GM06990 (cell line): ENCODE measurements around the gene BLTP2.

Source experiments
- DNase-seq: peaks from one replicate; pipeline ENCODE4 v3.0.0-alpha.2; 2011; ENCODE audit not compliant: insufficient read length; ENCODE audit errors: extremely low read depth
- H3K27me3 ChIP-seq: replicated peaks from 2 replicates; pipeline ENCODE4 v1.6.0; 2011; ENCODE audit warnings: low read length; ENCODE audit not compliant: control insufficient read depth, insufficient read depth
- H3K36me3 ChIP-seq: 2 replicates; pipeline ENCODE4 v1.5.1; 2011; ENCODE audit warnings: low read length; ENCODE audit not compliant: control insufficient read depth, insufficient read depth
- H3K4me3 ChIP-seq: replicated peaks from 2 replicates; pipeline ENCODE4 v1.5.1; 2011; ENCODE audit warnings: low read depth, mild to moderate bottlenecking, control low read depth, low read length
- TF ChIP-seq, protein P1 (sequence below): IDR thresholded peaks from 2 replicates; pipeline ENCODE4 v1.5.1; 2011; ENCODE audit warnings: low read length, control low read depth, mild to moderate bottlenecking, inconsistent platforms; ENCODE audit not compliant: insufficient read depth, poor library complexity, severe bottlenecking

Gene BLTP2

DNA sequence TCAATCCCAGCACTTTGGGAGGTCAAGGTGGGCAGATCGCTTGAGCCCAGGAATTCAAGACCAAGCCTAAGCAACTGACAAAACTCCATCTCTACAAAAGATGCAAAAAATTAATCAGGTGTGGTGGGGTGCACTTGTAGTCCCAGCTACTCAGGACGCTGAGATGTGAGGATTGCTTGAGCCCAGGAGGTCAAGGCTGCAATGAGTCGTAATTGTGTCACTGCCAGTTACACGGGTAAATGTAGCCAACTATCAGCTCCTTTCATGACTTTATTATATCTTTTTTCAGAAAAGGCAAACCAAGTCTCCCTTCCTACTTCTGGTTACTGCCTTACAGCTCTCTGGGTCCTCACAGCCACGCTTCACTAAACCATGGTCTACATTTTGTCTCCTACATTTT, 12.8 kb upstream of the BLTP2 start:
- Histone ChIP-seq H3K36me3 (peaks cover 8% of the 10 kb centered on the region), H3K4me3 (no peak overlapping the region), H3K27me3 (no peaks in the 10 kb centered on the region)
- TF ChIP-seq, protein P1, sequence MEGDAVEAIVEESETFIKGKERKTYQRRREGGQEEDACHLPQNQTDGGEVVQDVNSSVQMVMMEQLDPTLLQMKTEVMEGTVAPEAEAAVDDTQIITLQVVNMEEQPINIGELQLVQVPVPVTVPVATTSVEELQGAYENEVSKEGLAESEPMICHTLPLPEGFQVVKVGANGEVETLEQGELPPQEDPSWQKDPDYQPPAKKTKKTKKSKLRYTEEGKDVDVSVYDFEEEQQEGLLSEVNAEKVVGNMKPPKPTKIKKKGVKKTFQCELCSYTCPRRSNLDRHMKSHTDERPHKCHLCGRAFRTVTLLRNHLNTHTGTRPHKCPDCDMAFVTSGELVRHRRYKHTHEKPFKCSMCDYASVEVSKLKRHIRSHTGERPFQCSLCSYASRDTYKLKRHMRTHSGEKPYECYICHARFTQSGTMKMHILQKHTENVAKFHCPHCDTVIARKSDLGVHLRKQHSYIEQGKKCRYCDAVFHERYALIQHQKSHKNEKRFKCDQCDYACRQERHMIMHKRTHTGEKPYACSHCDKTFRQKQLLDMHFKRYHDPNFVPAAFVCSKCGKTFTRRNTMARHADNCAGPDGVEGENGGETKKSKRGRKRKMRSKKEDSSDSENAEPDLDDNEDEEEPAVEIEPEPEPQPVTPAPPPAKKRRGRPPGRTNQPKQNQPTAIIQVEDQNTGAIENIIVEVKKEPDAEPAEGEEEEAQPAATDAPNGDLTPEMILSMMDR = no peak
- no peak for DNase-seq

DNA sequence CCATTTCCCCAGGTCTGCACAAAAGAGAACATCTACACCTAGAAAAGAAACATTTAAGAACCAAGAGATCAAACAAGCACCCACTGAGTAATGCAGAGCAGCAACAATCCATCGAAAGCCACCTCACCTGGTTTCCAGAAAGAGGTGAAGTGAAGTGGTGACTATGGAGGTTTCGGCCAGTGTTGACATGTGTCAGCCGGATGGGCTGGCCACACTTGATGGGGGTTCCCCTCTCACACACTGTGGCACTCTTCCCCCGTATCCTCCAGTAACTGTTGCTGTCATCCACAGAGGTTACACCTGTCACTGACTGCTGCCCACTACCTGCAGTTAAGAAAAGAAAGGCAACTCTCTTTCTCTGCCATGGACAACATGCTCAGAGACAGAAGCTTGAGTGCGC, 10.2 kb upstream of the BLTP2 start:
- no peak for DNase-seq
- H3K36me3 ChIP-seq = peaks cover 13% of the 10 kb centered on the region
- TF ChIP-seq, protein P1 = no peak
- no peaks in the 10 kb centered on the region for H3K27me3 ChIP-seq
- H3K4me3 ChIP-seq = no peak overlapping the region

DNA sequence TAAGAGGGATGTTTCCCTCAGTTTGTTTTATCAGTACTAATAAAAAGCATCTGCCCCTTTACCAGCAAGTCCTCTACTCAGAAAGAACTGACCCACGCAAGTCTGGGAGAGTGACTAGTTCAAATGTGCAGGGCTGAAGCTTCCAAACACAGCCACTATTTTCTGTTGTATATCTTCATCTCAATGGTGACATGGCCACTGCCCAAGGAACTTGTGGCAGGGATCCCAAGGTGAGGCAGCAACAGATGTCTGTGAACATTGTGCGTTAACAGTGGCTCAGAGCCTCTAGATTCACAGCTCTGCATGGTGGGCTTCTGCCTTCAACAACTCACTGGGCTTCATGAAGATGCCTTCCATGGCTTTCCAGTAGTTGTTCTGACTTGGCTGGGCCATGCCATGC, 3.7 kb upstream of the BLTP2 start:
- TF ChIP-seq, protein P1 = no peak
- no peak overlapping the region for H3K4me3 ChIP-seq
- no peaks in the 10 kb centered on the region for H3K27me3 ChIP-seq
- DNase-seq = no peak
- H3K36me3 ChIP-seq = peaks cover 7% of the 10 kb centered on the region

DNA sequence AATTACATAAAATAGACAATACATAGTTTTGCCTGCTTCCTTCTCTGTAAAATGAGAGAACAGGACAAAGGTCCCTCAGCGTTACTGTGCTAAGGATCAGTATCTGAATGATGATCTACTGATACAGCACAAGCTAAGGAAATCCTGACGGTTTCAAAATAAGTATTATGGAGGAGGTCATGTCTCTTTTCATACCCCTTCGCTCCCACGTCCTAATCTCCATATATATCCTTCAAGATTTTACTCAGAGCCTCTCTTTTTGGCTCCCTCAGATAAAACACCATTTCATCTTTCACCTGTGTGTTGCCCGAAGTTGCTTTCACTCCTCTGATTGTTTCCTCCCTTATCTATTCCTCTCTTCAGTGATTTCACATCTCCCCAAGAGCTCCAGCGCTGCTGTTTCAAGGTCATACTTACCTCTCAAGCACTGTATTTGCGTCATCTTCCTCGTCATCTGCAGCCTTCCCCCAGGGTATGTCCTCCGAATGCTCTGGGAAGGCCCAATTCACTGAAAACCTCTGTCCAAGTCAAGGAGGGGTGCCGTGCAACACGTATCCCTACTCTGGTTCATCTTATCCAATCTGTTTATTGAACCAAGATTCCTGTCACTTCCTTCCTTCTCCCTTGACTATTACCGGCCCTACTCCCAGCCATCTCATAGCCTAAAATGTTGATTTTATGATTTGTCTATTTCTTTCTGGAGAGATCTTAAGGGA, 1.2 kb upstream of the BLTP2 start:
- no peaks in the 10 kb centered on the region for H3K27me3 ChIP-seq
- H3K36me3 ChIP-seq = peaks cover 17% of the 10 kb centered on the region
- peak; percentile 13 for DNase-seq
- TF ChIP-seq, protein P1 = no peak
- H3K4me3 ChIP-seq = no peak overlapping the region; the same call in 1 of the 2 replicates

DNA sequence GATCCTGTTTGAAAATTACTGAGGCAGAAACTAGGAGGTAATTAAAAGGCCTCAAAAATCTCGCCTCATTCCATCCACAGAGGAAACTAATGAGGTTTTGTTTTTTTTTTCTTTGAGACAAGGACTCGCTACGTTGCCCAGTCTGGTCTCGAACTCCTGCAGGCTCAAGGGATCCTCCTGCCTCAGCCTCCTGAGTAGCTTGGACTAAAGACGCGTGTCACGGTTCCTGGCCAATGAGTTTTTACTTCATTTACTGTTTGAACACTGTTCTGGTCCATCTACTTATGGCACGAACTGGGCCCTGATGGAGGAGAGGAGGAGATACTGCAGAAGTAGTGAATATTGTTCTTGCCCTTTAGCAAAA, 600 bp upstream of the BLTP2 start:
- no peak for DNase-seq
- H3K27me3 ChIP-seq = no peaks in the 10 kb centered on the region
- H3K36me3 ChIP-seq = peaks cover 19% of the 10 kb centered on the region
- peak overlapping the region; percentile 100 for H3K4me3 ChIP-seq
- TF ChIP-seq, protein P1 = no peak
